Activated CD4-positive, CD25-positive, alpha-beta regulatory T cell treated with anti-CD3 and anti-CD28 coated beads, Interleukin-2, amount 50 U/mL, for 16 hours (primary cell): ENCODE results near the gene B3GNT5.

Experiments
- DNase-seq: peaks from one replicate; pipeline ENCODE4 v3.0.0-alpha.2; 2020; ENCODE audit warnings: low read depth, low spot score

B3GNT5 gene

GRCh38 chr3:183291497-183292031, 38.5 kb downstream of the B3GNT5 start:
- DNase-seq = no peak

GRCh38 chr3:183293966-183294365, 40.9 kb downstream of the B3GNT5 start:
- DNase-seq = no peak

- no peak for DNase-seq
Observed at GRCh38 chr3:183295211-183295610, 42.2 kb downstream of the B3GNT5 start.

GRCh38 chr3:183296944-183297343, 43.9 kb downstream of the B3GNT5 start:
- DNase-seq = no peak

GRCh38 chr3:183298701-183299153, 45.7 kb downstream of the B3GNT5 start:
- no peak for DNase-seq

GRCh38 chr3:183299976-183300375, 46.9 kb downstream of the B3GNT5 start:
- DNase-seq = no peak

GRCh38 chr3:183300996-183301562, 48.0 kb downstream of the B3GNT5 start:
- DNase-seq = no peak

GRCh38 chr3:183301937-183302580, 49.0 kb downstream of the B3GNT5 start:
- no peak for DNase-seq

DNA sequence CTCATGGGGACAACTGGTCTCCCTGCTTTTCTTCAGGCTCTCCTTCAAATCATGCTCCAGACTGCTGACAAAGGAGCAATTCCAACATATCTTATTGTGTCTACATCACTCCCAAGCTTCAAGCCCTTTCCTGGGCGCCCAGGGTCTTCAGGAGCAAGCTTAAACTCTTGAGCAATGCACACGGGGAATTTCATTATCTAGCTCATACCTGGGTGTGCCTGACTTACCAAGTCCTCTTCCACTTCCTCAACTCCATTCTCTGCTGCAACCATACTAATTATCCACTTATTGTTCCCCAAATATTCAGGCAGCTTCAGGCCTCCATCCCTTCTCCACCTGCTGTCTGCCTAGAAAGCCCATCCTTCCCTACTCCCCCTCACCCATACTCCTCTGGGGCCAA, 50.6 kb downstream of the B3GNT5 start:
- no peak for DNase-seq

DNA sequence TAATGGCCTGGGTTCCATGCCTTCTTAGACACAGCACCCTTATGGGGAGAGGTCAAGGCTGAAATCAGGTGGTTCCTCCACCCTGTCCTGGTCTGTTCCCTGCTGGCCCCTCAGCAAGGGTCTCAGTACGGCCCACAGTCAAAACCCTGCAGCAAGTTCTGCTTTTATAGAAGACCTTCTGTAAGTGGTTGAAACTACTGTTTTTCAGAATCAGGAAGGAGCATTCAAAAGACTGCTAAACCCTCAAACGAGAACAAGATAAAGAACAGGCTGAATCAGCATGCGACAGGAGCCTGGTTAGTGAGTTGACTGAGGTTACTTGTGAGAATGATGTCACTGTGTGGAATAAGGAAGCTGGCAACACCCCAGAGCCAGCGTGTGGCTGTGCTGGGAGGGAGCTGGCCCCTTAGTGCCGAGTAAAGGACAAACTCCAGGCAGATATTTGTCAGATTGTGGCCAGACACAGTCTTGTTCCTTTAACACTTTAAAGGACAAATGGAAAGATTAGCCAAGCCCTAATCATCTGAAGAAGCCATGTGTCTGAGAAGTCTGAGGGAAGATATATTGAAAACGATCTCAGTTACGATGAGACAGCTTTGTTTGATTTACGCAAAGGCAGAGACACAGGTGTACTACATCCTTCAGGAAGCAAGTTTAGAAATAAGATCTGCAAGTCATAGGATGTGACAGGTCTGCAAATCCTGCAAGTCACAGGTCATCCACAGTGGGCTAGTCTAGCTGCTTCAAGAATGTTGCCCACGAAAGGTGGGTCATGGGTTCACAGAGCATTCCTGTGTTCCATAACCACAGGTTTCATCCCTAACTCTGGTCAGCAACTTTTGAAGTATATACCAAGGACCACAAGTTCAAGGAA, 54.0 kb downstream of the B3GNT5 start:
- DNase-seq = no peak

DNA sequence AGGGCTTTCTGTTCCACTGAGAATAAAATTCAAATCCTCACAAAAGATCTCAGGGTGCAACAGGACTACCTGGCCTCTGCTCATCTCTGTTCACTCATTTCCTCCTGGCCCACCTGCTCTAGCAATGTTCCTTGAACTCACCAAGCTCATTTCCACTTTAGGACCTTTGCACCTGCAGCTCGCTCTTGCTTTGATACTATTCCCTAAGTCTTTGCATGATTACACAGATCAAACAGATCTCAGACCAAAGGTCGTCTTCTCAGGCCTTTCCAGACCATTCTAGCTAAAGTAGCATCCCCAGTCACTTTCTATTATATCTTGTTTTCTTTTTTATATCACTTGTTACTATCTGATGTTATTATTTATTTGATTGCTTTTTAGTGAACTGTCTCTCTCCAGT, 54.7 kb downstream of the B3GNT5 start:
- DNase-seq = no peak

- DNase-seq = no peak
Observed at GRCh38 chr3:183308751-183309150, 55.7 kb downstream of the B3GNT5 start.

DNA sequence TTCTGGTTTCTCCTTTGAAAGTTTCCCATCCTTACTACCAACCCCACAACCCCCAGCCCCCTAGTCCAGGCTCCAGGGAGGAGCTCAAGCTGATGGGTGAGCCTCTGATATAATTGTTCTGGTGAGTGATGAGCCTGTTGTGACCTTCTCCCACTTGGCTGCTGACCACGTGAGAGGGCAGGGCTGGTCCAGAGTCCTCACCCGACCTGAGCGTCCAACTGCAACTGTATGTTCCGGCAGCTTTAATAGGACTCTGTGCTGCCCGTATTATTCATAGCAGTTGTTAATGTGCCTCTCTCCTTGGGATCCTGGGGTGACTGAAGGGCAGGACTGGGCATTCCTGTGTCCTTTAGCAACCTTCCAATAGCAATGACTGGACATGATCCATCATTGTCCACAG, 56.2 kb downstream of the B3GNT5 start:
- DNase-seq = no peak

DNA sequence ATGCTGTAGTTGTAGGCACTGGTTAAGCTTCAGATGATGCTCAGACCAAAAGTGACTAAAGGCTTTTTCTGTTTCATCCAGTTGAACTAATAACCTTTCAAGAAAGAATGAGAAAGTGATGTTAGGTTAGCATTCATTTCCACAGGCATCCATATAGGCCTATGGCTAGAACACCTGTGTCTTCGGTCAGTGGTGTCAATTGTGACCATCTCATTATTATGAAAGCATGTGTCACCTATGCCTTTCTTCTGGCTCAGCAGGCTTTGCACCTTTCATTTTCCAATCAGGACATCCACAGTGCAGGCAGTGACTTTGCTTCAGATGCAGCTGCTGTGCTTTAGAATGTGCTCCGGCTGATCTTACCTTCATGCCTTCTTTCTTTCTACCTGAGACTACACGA, 57.9 kb downstream of the B3GNT5 start:
- no peak for DNase-seq

GRCh38 chr3:183312433-183312832, 59.4 kb downstream of the B3GNT5 start:
- DNase-seq = no peak

GRCh38 chr3:183313351-183313750, 60.3 kb downstream of the B3GNT5 start:
- no peak for DNase-seq

GRCh38 chr3:183313764-183314163, 60.7 kb downstream of the B3GNT5 start:
- DNase-seq = no peak

- no peak for DNase-seq
Observed at GRCh38 chr3:183315739-183316138, 62.7 kb downstream of the B3GNT5 start.

GRCh38 chr3:183317271-183317670, 64.2 kb downstream of the B3GNT5 start:
- no peak for DNase-seq

DNA sequence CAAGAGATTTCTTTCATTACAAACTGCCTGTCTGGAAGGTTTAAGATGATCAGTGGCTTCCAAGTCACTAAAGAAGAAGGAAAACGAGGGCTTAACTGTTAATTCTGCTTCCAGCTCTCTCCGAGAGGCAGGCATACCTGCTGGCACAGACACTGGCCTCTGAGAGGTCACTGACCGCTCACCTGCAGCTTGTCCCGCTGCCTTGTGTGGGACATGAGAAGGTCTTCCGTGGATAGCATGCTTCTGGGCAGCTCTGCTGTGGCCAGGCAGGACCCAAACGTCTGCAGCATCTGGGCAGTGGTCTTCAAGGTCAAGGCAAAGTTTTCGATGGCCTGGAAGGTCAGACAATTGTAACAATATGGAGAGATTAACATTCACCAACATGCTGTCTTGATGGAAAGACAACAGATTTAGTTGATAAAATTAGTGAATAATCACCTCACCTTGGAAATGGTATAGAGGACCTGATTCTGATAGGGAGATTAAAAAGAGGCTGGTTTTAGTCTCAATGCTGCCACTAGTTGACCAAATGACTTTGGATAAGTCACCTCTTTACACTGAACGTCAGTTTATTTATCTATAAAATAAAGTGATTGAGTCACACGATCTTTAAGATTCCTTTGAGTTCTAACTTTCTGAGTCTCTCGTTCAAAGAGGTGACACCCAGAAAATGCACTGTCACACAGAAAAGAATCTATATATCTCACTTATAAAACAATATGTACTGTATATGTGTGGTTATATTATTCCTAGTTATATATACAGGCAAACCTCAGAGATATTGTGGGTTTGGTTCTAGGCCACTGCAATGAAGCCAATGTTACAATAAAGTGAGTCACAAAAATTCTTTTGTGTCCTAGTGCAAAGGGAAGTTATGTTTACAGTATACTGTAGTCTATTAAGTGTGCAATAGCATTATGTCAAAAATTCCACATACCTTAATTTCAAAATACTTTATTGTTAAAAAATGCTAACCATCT, 65.1 kb downstream of the B3GNT5 start:
- DNase-seq = no peak

DNA sequence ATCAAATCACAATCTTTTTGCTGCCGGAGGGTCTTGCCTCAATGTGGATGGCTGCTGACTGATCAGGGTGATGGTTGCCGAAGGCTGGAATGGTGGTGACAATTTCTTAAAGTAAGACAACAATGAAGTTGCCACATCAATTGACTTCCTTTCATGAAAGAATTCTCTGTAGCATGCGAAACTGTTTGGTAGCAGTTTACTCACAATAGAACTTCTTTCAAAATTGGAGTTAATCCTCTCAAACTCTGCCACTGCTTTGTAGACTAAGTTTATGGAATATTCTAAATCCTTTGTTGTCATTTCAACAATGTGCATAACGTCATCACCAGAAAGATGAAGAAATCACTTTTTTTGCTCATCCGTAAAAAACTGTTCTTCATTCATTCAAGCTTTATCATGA, 65.8 kb downstream of the B3GNT5 start:
- DNase-seq = no peak
